Trophoblast cell (in vitro differentiated cells and primary cell): ENCODE results near the gene ENPP5.
A peak's percentile ranks its signal among the peaks of the same experiment; 100 is the strongest.
"Not testable (repeated sequence)": the region's sequence is repeated elsewhere in the genome, so short reads cannot be mapped to it uniquely, and the experiment has no call there.

ENCODE experiments used
- DNase-seq, 2 donors: peaks; one replicate each; pipeline ENCODE4 v3.0.0-alpha.2; 2016
- H2AFZ ChIP-seq: 2 replicates; pipeline ENCODE4 v1.6.1; 2013; ENCODE audit warnings: low read length, moderate library complexity, mild to moderate bottlenecking; ENCODE audit not compliant: insufficient read depth, poor library complexity
- H2AK5ac ChIP-seq: 2 replicates; pipeline ENCODE4 v1.6.1; 2013; ENCODE audit warnings: mild to moderate bottlenecking, low read length
- H2BK120ac ChIP-seq: 2 replicates; pipeline ENCODE4 v1.6.1; 2013; ENCODE audit warnings: low read length, mild to moderate bottlenecking, moderate library complexity; ENCODE audit not compliant: insufficient read depth, poor library complexity
- H2BK12ac ChIP-seq: 2 replicates; pipeline ENCODE4 v1.6.1; 2013; ENCODE audit warnings: mild to moderate bottlenecking, low read length, moderate library complexity
- H2BK5ac ChIP-seq: 2 replicates; pipeline ENCODE4 v1.6.1; 2013; ENCODE audit warnings: low read length, low read depth, moderate library complexity, mild to moderate bottlenecking; ENCODE audit not compliant: poor library complexity
- H3K14ac ChIP-seq: 2 replicates; pipeline ENCODE4 v1.6.1; 2013; ENCODE audit warnings: mild to moderate bottlenecking, low read length
- H3K18ac ChIP-seq: 2 replicates; pipeline ENCODE4 v1.6.1; 2013; ENCODE audit warnings: mild to moderate bottlenecking, low read length
- H3K23ac ChIP-seq: 2 replicates; pipeline ENCODE4 v1.6.1; 2013; ENCODE audit warnings: low read length
- H3K27ac ChIP-seq: 2 replicates; pipeline ENCODE4 v1.5.1; 2013; ENCODE audit warnings: low read depth, mild to moderate bottlenecking, inconsistent platforms, low read length, moderate library complexity
- H3K27me3 ChIP-seq: 2 replicates; pipeline ENCODE4 v1.6.1; 2013; ENCODE audit warnings: inconsistent platforms, mild to moderate bottlenecking, low read length, moderate library complexity; ENCODE audit not compliant: insufficient read depth
- H3K36me3 ChIP-seq, 2 experiments: 1 replicate in 1 of 2; 2 replicates in 1 of 2; pipeline ENCODE4 v1.6.1; 2013; ENCODE audit warnings: low read length in 2 of 2, mild to moderate bottlenecking in 2 of 2, moderate library complexity in 1 of 2; ENCODE audit not compliant: insufficient read depth in 2 of 2, control insufficient read depth in 1 of 2
- H3K4ac ChIP-seq: 2 replicates; pipeline ENCODE4 v1.6.1; 2013; ENCODE audit warnings: low read depth, mild to moderate bottlenecking, low read length, moderate library complexity
- H3K4me1 ChIP-seq, 2 experiments: 1 replicate in 1 of 2; 2 replicates in 1 of 2; pipeline ENCODE4 v1.6.1; 2013; ENCODE audit warnings: low read length in 2 of 2, mild to moderate bottlenecking in 2 of 2, moderate library complexity in 1 of 2; ENCODE audit not compliant: insufficient read depth in 2 of 2, control insufficient read depth in 1 of 2
- H3K4me2 ChIP-seq: 2 replicates; pipeline ENCODE4 v1.6.1; 2013; ENCODE audit warnings: inconsistent platforms, mild to moderate bottlenecking, low read length, moderate library complexity
- H3K4me3 ChIP-seq: 2 replicates; pipeline ENCODE4 v1.5.1; 2013; ENCODE audit warnings: mild to moderate bottlenecking, low read depth, low read length, inconsistent platforms
- H3K79me1 ChIP-seq: one replicate; pipeline ENCODE4 v1.6.1; 2013; ENCODE audit warnings: low read length
- H3K79me2 ChIP-seq: 2 replicates; pipeline ENCODE4 v1.6.1; 2013; ENCODE audit warnings: low read length, mild to moderate bottlenecking; ENCODE audit not compliant: control insufficient read depth, insufficient read depth, poor library complexity
- H3K9ac ChIP-seq: 2 replicates; pipeline ENCODE4 v1.6.1; 2013; ENCODE audit warnings: mild to moderate bottlenecking, low read length
- H3K9me3 ChIP-seq: 2 replicates; pipeline ENCODE4 v1.6.1; 2013; ENCODE audit warnings: low read depth, mild to moderate bottlenecking, control low read depth, inconsistent platforms, low read length; ENCODE audit not compliant: insufficient read depth
- H4K12ac ChIP-seq: 2 replicates; pipeline ENCODE4 v1.6.1; 2013; ENCODE audit warnings: low read depth, mild to moderate bottlenecking, low read length, moderate library complexity
- H4K8ac ChIP-seq: 2 replicates; pipeline ENCODE4 v1.6.1; 2013; ENCODE audit warnings: low read depth, mild to moderate bottlenecking, low read length, moderate library complexity
- H4K91ac ChIP-seq: one replicate; pipeline ENCODE4 v1.6.1; 2013; ENCODE audit warnings: low read depth, mild to moderate bottlenecking, low read length, moderate library complexity
- WGBS: extraction: QIAGEN DNeasy Blood & Tissue Kit; methylation state at CpG from one replicate; pipeline ENCODE4 v1.1.7; 2013; ENCODE audit warnings: missing lambda C conversion rate; ENCODE audit not compliant: insufficient read length, insufficient coverage; ENCODE audit errors: extremely low coverage; 5-methylcytosine and 5-hydroxymethylcytosine counted together

Gene ENPP5

DNA sequence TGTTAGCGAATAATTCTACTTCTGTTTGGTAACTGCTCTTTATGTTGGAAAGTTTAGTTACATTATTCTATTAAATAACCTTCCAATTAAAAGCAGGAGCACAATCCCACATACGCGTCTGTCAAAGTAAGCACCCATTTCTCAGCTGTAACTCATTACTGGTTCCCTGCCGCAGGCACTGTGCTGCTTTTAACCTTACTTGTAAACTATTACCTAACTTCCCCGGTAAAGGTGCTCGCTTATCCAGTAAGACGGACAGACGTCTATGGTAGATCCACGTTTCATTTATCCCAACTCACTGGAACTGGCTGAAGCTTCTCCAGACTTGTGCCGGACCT, 41.5 kb downstream of the ENPP5 start:
- no peak overlapping the region for H3K18ac ChIP-seq
- H3K4ac ChIP-seq, result no peak overlapping the region
- H3K27ac ChIP-seq, result no peak overlapping the region
- no peaks in the 10 kb centered on the region for H3K36me3 ChIP-seq
- no peak overlapping the region for H2BK120ac ChIP-seq
- H2AFZ ChIP-seq, result peak overlapping the region; percentile 10
- H2BK12ac ChIP-seq, result no peak overlapping the region
- peaks cover 0 to 4% of the 10 kb centered on the region in 2 experiments for H3K4me1 ChIP-seq
- peak; percentile 56 to 59 for DNase-seq
- H3K14ac ChIP-seq, result no peak overlapping the region
- no peak overlapping the region for H2BK5ac ChIP-seq
- H3K79me2 ChIP-seq, result no peaks in the 10 kb centered on the region
- H3K79me1 ChIP-seq, result peaks cover 4% of the 10 kb centered on the region
- H3K9ac ChIP-seq, result no peak overlapping the region
- H3K4me2 ChIP-seq, result peak overlapping the region; percentile 96
- no peak overlapping the region for H2AK5ac ChIP-seq
- no peaks in the 10 kb centered on the region for H3K27me3 ChIP-seq
- H3K23ac ChIP-seq, result no peak overlapping the region
- H4K12ac ChIP-seq, result no peak overlapping the region
- no CpG with 5 or more reads among the region's 10 CpGs for WGBS
- H4K91ac ChIP-seq, result no peak overlapping the region
- H3K4me3 ChIP-seq, result peak overlapping the region; percentile 81
- H4K8ac ChIP-seq, result no peak overlapping the region
- no peaks in the 10 kb centered on the region for H3K9me3 ChIP-seq

DNA sequence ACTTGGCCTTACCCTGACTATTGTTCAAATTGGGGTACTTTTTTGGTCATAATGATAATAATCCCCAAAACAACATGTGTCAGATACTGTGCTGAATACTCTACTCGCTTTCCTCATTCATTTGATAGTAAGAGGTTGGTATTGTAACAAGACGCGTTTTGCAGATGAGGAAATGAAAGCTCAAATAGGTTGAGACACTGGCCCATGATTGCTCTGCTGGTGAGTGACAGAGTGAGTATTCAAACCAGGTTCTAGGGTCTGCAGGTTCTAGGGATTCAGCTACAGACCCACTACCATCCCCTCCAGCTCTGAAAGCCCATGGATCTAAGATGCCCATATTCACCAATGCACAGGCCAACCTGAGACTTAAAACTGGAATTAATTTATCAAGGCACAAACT, 42.3 kb downstream of the ENPP5 start:
- Histone ChIP-seq H3K23ac (no peak overlapping the region), H3K4me2 (no peak overlapping the region), H2AFZ (no peak overlapping the region), H3K14ac (no peak overlapping the region), H3K18ac (no peak overlapping the region), H2BK5ac (no peak overlapping the region), H4K8ac (no peak overlapping the region), H3K4me1 (peaks cover 0 to 4% of the 10 kb centered on the region in 2 experiments), H3K36me3 (no peaks in the 10 kb centered on the region), H4K91ac (no peak overlapping the region), H3K4me3 (no peak overlapping the region), H4K12ac (no peak overlapping the region), H2BK120ac (no peak overlapping the region), H3K9me3 (no peaks in the 10 kb centered on the region), H3K79me2 (no peaks in the 10 kb centered on the region), H3K79me1 (peaks cover 4% of the 10 kb centered on the region), H3K4ac (no peak overlapping the region), H2BK12ac (no peak overlapping the region), H3K9ac (no peak overlapping the region), H3K27ac (no peak overlapping the region), H3K27me3 (no peaks in the 10 kb centered on the region), H2AK5ac (no peak overlapping the region)
- WGBS, result no CpG with 5 or more reads among the region's 3 CpGs
- no peak for DNase-seq

DNA sequence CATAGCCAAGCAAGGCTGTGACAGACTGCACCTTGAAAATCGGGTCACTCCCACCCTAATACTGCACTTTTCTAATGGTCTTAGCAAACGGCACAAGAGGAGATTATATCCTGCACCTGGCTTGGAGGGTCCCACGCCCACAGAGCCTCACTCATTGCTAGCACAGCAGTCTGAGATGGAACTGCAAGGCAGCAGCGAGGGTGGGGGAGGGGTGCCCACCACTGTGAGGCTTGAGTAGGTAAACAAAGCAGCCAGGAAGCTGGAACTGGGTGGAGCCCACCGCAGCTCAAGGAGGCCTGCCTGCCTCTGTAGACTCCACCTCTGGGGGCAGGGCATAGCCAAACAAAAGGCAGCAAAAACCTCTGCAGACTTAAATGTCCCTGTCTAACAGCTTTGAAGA, 51.1 kb downstream of the ENPP5 start:
- not testable (repeated sequence) for H3K18ac ChIP-seq, H3K36me3 ChIP-seq, H3K4ac ChIP-seq, H3K27me3 ChIP-seq, H4K12ac ChIP-seq, H3K4me3 ChIP-seq, H3K79me1 ChIP-seq, H3K14ac ChIP-seq, H2AK5ac ChIP-seq, H4K8ac ChIP-seq, H2AFZ ChIP-seq, H3K79me2 ChIP-seq, H3K27ac ChIP-seq, H2BK5ac ChIP-seq, H3K4me1 ChIP-seq, DNase-seq, H2BK120ac ChIP-seq, H3K4me2 ChIP-seq, H3K23ac ChIP-seq, H3K9me3 ChIP-seq, H4K91ac ChIP-seq, H3K9ac ChIP-seq, H2BK12ac ChIP-seq
- no CpG with 5 or more reads among the region's 5 CpGs for WGBS

DNA sequence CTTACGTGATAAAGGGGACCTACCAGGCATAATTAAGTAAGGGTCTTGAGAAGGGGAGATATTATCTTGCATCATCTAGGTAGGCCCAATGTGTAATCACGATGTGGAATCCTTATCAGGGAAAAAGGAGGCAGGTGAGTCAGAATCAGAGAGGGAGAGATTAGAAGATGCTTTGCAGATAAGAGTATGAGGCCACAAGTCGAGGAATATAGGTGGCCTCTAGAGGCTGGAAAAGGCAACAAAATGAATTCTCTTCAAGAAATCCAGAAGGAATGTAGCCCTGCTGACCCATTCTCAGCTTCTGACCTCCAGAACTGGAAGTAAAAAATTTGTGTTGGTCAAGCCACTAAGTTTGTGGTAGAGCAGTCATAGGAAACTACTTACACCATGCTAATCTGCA, 51.9 kb downstream of the ENPP5 start:
- Histone ChIP-seq H2AK5ac (no peak overlapping the region), H3K9me3 (no peaks in the 10 kb centered on the region), H2AFZ (no peak overlapping the region), H3K27me3 (no peaks in the 10 kb centered on the region), H3K79me1 (no peaks in the 10 kb centered on the region), H2BK120ac (no peak overlapping the region), H3K4me1 (no peaks in the 10 kb centered on the region), H3K27ac (no peak overlapping the region), H3K14ac (no peak overlapping the region), H3K79me2 (no peaks in the 10 kb centered on the region), H3K4me2 (no peak overlapping the region), H3K18ac (no peak overlapping the region), H3K4me3 (no peak overlapping the region), H3K4ac (no peak overlapping the region), H2BK12ac (no peak overlapping the region), H4K91ac (no peak overlapping the region), H2BK5ac (no peak overlapping the region), H3K36me3 (no peaks in the 10 kb centered on the region), H3K9ac (no peak overlapping the region), H4K8ac (no peak overlapping the region), H4K12ac (no peak overlapping the region), H3K23ac (no peak overlapping the region)
- peak; percentile 61 to 83 for DNase-seq
- WGBS, result no CpG with 5 or more reads among the region's 3 CpGs
